GM12892 (cell line): ENCODE measurements around the gene POLR2L.

ENCODE experiments used
- POLR2A ChIP-seq: IDR thresholded peaks from 2 replicates; pipeline ENCODE4 v1.6.1; 2011; ENCODE audit warnings: low read depth, low read length, control low read depth
- TAF1 ChIP-seq: IDR thresholded peaks from 2 replicates; pipeline ENCODE4 v1.6.1; 2011; ENCODE audit warnings: low read depth, mild to moderate bottlenecking, control low read depth, low read length, borderline replicate concordance

DNA sequence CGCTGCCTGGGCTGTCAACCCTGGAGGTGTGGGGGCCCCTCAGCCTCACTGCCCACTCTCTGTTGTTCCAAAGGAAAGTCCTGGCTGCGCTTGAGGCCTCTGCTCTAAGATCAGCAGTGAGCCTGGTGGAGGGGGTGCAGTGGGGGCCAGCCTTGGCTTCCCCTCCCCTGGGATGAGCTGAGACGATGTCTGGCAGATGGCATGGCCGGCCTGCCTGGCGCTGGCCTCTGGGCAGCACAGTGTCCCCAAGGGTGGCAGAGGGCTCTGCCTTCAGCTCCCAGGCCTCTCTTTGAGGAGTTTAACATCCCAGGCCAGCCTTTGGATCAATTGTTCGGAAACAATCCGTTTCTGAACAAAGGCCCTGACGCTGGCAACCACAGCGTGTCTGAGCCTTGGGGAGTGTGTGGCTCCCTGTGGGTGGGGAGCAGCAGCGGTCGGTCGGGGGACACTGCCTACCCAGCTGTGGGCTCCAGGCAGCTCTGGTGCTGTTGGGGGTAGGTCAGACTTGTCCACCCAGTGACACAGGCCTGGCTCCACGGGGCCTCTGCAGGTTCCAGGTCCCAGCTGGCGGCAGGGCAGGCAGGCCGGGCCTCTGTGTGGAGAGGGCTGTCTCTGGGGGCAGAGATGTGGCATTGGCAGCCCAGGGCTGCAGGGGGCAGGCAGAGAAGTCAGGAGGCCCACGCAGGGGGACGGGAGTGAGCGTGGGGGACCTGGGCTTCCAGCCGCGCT, 12.4 kb upstream of the POLR2L start:
- TF ChIP-seq TAF1 (no peak), POLR2A (no peak)
